MG63 (cell line): ENCODE data around the gene LAMC3. TPM values are rescaled to one million over a fixed set of nuclear protein-coding genes. Genes with fewer than 3 reads are reported as not detected.
A peak's percentile ranks its signal among the peaks of the same experiment; 100 is the strongest.
"Not testable (repeated sequence)": the region's sequence is repeated elsewhere in the genome, so short reads cannot be mapped to it uniquely, and the experiment has no call there.

Experiments used
- DNase-seq: peaks from one replicate; pipeline ENCODE4 v3.0.0-alpha.2; 2020
- H3K27me3 ChIP-seq: fragments of 250-450 bp; sonication (Bioruptor Pico); 2 replicates; pipeline ENCODE4 v1.5.1; 2020; ENCODE audit warnings: mild to moderate bottlenecking, moderate library complexity
- H3K36me3 ChIP-seq: fragments of 250-450 bp; sonication (Bioruptor Pico); 2 replicates; pipeline ENCODE4 v1.5.1; 2020; ENCODE audit warnings: mild to moderate bottlenecking, moderate library complexity
- H3K4me3 ChIP-seq: fragments of 250-450 bp; sonication (Bioruptor Pico); 2 replicates; pipeline ENCODE4 v1.5.1; 2020; ENCODE audit warnings: mild to moderate bottlenecking, moderate library complexity
- H3K9me3 ChIP-seq: fragments of 250-450 bp; sonication (Bioruptor Pico); 2 replicates; pipeline ENCODE4 v1.5.1; 2020; ENCODE audit warnings: mild to moderate bottlenecking, moderate library complexity
- total RNA-seq: library from RNA; depleted of rRNA; stranded (reverse); fragments of >200 nt; shearing (Covaris generic); gene quantifications from 2 replicates; pipeline ENCODE4 v1.2.3, GENCODE V29; 2014; ENCODE audit warnings: low replicate concordance

Gene LAMC3
- total RNA-seq, 1 experiment from 2014 or later: 0.66 TPM

- H3K9me3 ChIP-seq: no peaks in the 10 kb centered on the region
- DNase-seq: no peak
- H3K36me3 ChIP-seq: no peaks in the 10 kb centered on the region; the same call in 1 of the 2 replicates
- H3K4me3 ChIP-seq: no peak overlapping the region
- H3K27me3 ChIP-seq: no peaks in the 10 kb centered on the region
Measured at GRCh38 chr9:131100445-131100844, 91.5 kb downstream of the LAMC3 start.

- no peak for DNase-seq
- Histone ChIP-seq H3K27me3 (no peaks in the 10 kb centered on the region), H3K4me3 (no peak overlapping the region), H3K9me3 (no peaks in the 10 kb centered on the region), H3K36me3 (no peaks in the 10 kb centered on the region; the same call in 1 of the 2 replicates)
Measured at GRCh38 chr9:131101207-131101964, 92.4 kb downstream of the LAMC3 start.

GRCh38 chr9:131103024-131103423 lies 94.0 kb downstream of the LAMC3 start:
- Histone ChIP-seq H3K27me3 (no peaks in the 10 kb centered on the region), H3K9me3 (no peaks in the 10 kb centered on the region), H3K36me3 (no peaks in the 10 kb centered on the region; the same call in 1 of the 2 replicates), H3K4me3 (no peak overlapping the region)
- DNase-seq: no peak

GRCh38 chr9:131103535-131103934 lies 94.6 kb downstream of the LAMC3 start:
- H3K27me3 ChIP-seq: no peaks in the 10 kb centered on the region
- no peaks in the 10 kb centered on the region; the same call in 1 of the 2 replicates for H3K36me3 ChIP-seq
- H3K4me3 ChIP-seq: no peak overlapping the region
- no peaks in the 10 kb centered on the region for H3K9me3 ChIP-seq
- DNase-seq: no peak

GRCh38 chr9:131104016-131104740 lies 95.2 kb downstream of the LAMC3 start:
- Histone ChIP-seq H3K4me3 (no peak overlapping the region), H3K27me3 (no peaks in the 10 kb centered on the region), H3K36me3 (no peaks in the 10 kb centered on the region; the same call in 1 of the 2 replicates), H3K9me3 (no peaks in the 10 kb centered on the region)
- no peak for DNase-seq

- Histone ChIP-seq H3K9me3 (no peaks in the 10 kb centered on the region), H3K27me3 (no peaks in the 10 kb centered on the region), H3K4me3 (no peak overlapping the region), H3K36me3 (no peaks in the 10 kb centered on the region; the same call in 1 of the 2 replicates)
- DNase-seq: no peak
Measured at GRCh38 chr9:131105952-131106351, 97.0 kb downstream of the LAMC3 start.

GRCh38 chr9:131107760-131108159 lies 98.8 kb downstream of the LAMC3 start:
- H3K4me3 ChIP-seq: no peak overlapping the region
- peaks cover 2% of the 10 kb centered on the region; the same call in 1 of the 2 replicates for H3K36me3 ChIP-seq
- no peaks in the 10 kb centered on the region for H3K27me3 ChIP-seq
- H3K9me3 ChIP-seq: no peaks in the 10 kb centered on the region
- no peak for DNase-seq

GRCh38 chr9:131111186-131111853 lies 102.3 kb downstream of the LAMC3 start:
- no peak for DNase-seq
- Histone ChIP-seq H3K4me3 (no peak overlapping the region), H3K27me3 (no peaks in the 10 kb centered on the region), H3K36me3 (peaks cover 2% of the 10 kb centered on the region; the same call in 1 of the 2 replicates), H3K9me3 (no peaks in the 10 kb centered on the region)

- Histone ChIP-seq H3K36me3 (peaks cover 2% of the 10 kb centered on the region; the same call in 1 of the 2 replicates), H3K4me3 (no peak overlapping the region), H3K9me3 (no peaks in the 10 kb centered on the region), H3K27me3 (no peaks in the 10 kb centered on the region)
- DNase-seq: no peak
Measured at GRCh38 chr9:131111854-131112311, 102.9 kb downstream of the LAMC3 start.

- Histone ChIP-seq H3K36me3 (peaks cover 5% of the 10 kb centered on the region; the same call in 1 of the 2 replicates), H3K9me3 (no peaks in the 10 kb centered on the region), H3K27me3 (no peaks in the 10 kb centered on the region), H3K4me3 (no peak overlapping the region)
- DNase-seq: peak; percentile 33
Measured at GRCh38 chr9:131112374-131113154, 103.6 kb downstream of the LAMC3 start.

GRCh38 chr9:131113655-131114054 lies 104.7 kb downstream of the LAMC3 start:
- Histone ChIP-seq H3K4me3 (no peak overlapping the region), H3K9me3 (no peaks in the 10 kb centered on the region), H3K27me3 (no peaks in the 10 kb centered on the region), H3K36me3 (peaks cover 10% of the 10 kb centered on the region; the same call in 1 of the 2 replicates)
- DNase-seq: no peak

- DNase-seq: no peak
- Histone ChIP-seq H3K36me3 (peaks cover 10% of the 10 kb centered on the region; the same call in 1 of the 2 replicates), H3K27me3 (no peaks in the 10 kb centered on the region), H3K9me3 (no peaks in the 10 kb centered on the region), H3K4me3 (no peak overlapping the region)
Measured at GRCh38 chr9:131114084-131114535, 105.1 kb downstream of the LAMC3 start.

GRCh38 chr9:131115360-131115742 lies 106.4 kb downstream of the LAMC3 start:
- H3K36me3 ChIP-seq, DNase-seq, H3K4me3 ChIP-seq, H3K9me3 ChIP-seq, H3K27me3 ChIP-seq: not testable (repeated sequence)

- no peak overlapping the region for H3K4me3 ChIP-seq
- peak; percentile 86 for DNase-seq
Measured at GRCh38 chr9:131116281-131117120, 107.5 kb downstream of the LAMC3 start.

GRCh38 chr9:131117121-131117761 lies 108.3 kb downstream of the LAMC3 start:
- Histone ChIP-seq H3K27me3 (no peaks in the 10 kb centered on the region), H3K36me3 (peaks cover 14% of the 10 kb centered on the region; the same call in 1 of the 2 replicates), H3K9me3 (no peaks in the 10 kb centered on the region), H3K4me3 (no peak overlapping the region)
- peak; percentile 91 for DNase-seq

More at GRCh38 chr9:131116281-131117120, 107.5 kb downstream of the LAMC3 start:
- Histone ChIP-seq H3K9me3 (no peaks in the 10 kb centered on the region), H3K27me3 (no peaks in the 10 kb centered on the region), H3K36me3 (peaks cover 8% of the 10 kb centered on the region; the same call in 1 of the 2 replicates)
